Endothelial cell (in vitro differentiated cells): Measurements from ENCODE around the gene PAQR3. TPM values are rescaled to one million over a fixed set of nuclear protein-coding genes. Genes with fewer than 3 reads are reported as not detected.

Experiments
- DNase-seq: peaks from one replicate; pipeline ENCODE4 v3.0.0; 2021; ENCODE audit warnings: low spot score
- H3K27ac Mint-ChIP-seq: one replicate; pipeline ENCODE4 v1.8.0; 2021; ENCODE audit warnings: mixed read lengths, inconsistent platforms; ENCODE audit not compliant: unreplicated experiment
- H3K27me3 Mint-ChIP-seq: one replicate; pipeline ENCODE4 v1.8.0; 2021; ENCODE audit warnings: mild to moderate bottlenecking, moderate library complexity, mixed read lengths, inconsistent platforms; ENCODE audit not compliant: unreplicated experiment
- H3K36me3 Mint-ChIP-seq: one replicate; pipeline ENCODE4 v1.8.0; 2021; ENCODE audit warnings: mild to moderate bottlenecking, low read depth, mixed read lengths, inconsistent platforms; ENCODE audit not compliant: unreplicated experiment
- H3K4me1 Mint-ChIP-seq: one replicate; pipeline ENCODE4 v1.8.0; 2021; ENCODE audit warnings: mild to moderate bottlenecking, mixed read lengths, inconsistent platforms; ENCODE audit not compliant: unreplicated experiment
- H3K4me3 Mint-ChIP-seq: one replicate; pipeline ENCODE4 v1.8.0; 2021; ENCODE audit warnings: mild to moderate bottlenecking, mixed read lengths, inconsistent platforms; ENCODE audit not compliant: unreplicated experiment
- H3K9me3 Mint-ChIP-seq: one replicate; pipeline ENCODE4 v1.8.0; 2021; ENCODE audit warnings: mixed read lengths, inconsistent platforms; ENCODE audit not compliant: unreplicated experiment
- CTCF ChIP-seq: fragments of 200-600 bp; sonication (generic); IDR thresholded peaks from one replicate; pipeline ENCODE4 v1.5.0; 2021; ENCODE audit warnings: antibody characterized with exemption; ENCODE audit not compliant: unreplicated experiment
- total RNA-seq: library from RNA; stranded (reverse); fragmentation: NEBNext Ultra II Directional; extraction: Animal tissue kit (Norgen Biotek cat#: 25700); gene quantifications from one replicate; pipeline ENCODE4 v1.2.1, GENCODE V29; 2021; ENCODE audit not compliant: unreplicated experiment

PAQR3 gene
- total RNA-seq, 1 donor from 2014 or later, result 28.9 TPM

- H3K9me3 Mint-ChIP-seq, result no peaks in the 10 kb centered on the region
- H3K4me3 Mint-ChIP-seq, result no peak overlapping the region
- peaks cover 1% of the 10 kb centered on the region for H3K27me3 Mint-ChIP-seq
- H3K4me1 Mint-ChIP-seq, result peaks cover 26% of the 10 kb centered on the region
- H3K27ac Mint-ChIP-seq, result no peak overlapping the region
- H3K36me3 Mint-ChIP-seq, result no peaks in the 10 kb centered on the region
- no peak for TF ChIP-seq CTCF
- DNase-seq, result no peak
Measured at GRCh38 chr4:78945651-78946179, 6.5 kb upstream of the PAQR3 start.

GRCh38 chr4:78944381-78944780 lies 5.1 kb upstream of the PAQR3 start:
- no peaks in the 10 kb centered on the region for H3K9me3 Mint-ChIP-seq
- H3K4me1 Mint-ChIP-seq, result peaks cover 33% of the 10 kb centered on the region
- H3K36me3 Mint-ChIP-seq, result no peaks in the 10 kb centered on the region
- no peak for TF ChIP-seq CTCF
- H3K4me3 Mint-ChIP-seq, result no peak overlapping the region
- H3K27ac Mint-ChIP-seq, result no peak overlapping the region
- peaks cover 6% of the 10 kb centered on the region for H3K27me3 Mint-ChIP-seq
- DNase-seq, result no peak

GRCh38 chr4:78940752-78941151 lies 1.5 kb upstream of the PAQR3 start:
- no peak for DNase-seq
- no peaks in the 10 kb centered on the region for H3K9me3 Mint-ChIP-seq
- no peak overlapping the region for H3K4me3 Mint-ChIP-seq
- H3K36me3 Mint-ChIP-seq, result no peaks in the 10 kb centered on the region
- TF ChIP-seq CTCF, result no peak
- peaks cover 13% of the 10 kb centered on the region for H3K27me3 Mint-ChIP-seq
- H3K4me1 Mint-ChIP-seq, result peaks cover 56% of the 10 kb centered on the region
- no peak overlapping the region for H3K27ac Mint-ChIP-seq

GRCh38 chr4:78939667-78940008 lies 400 bp upstream of the PAQR3 start:
- peak overlapping the region; percentile 49 for H3K27ac Mint-ChIP-seq
- no peaks in the 10 kb centered on the region for H3K9me3 Mint-ChIP-seq
- H3K36me3 Mint-ChIP-seq, result no peaks in the 10 kb centered on the region
- peaks cover 57% of the 10 kb centered on the region for H3K4me1 Mint-ChIP-seq
- H3K4me3 Mint-ChIP-seq, result peak overlapping the region; percentile 77
- peaks cover 13% of the 10 kb centered on the region for H3K27me3 Mint-ChIP-seq
- DNase-seq, result no peak
- TF ChIP-seq CTCF, result no peak

GRCh38 chr4:78938474-78938867 lies 767 bp downstream of the PAQR3 start:
- Mint-ChIP-seq H3K27ac (peak overlapping the region; percentile 90), H3K9me3 (no peaks in the 10 kb centered on the region), H3K4me3 (peak overlapping the region; percentile 99), H3K4me1 (peaks cover 45% of the 10 kb centered on the region), H3K36me3 (no peaks in the 10 kb centered on the region), H3K27me3 (peaks cover 13% of the 10 kb centered on the region)
- no peak for TF ChIP-seq CTCF
- no peak for DNase-seq
